DMS 273 (cell line): ENCODE measurements around the gene IFNGR1.

Source experiments
- DNase-seq: peaks from one replicate; lab custom pipeline; 2025; ENCODE audit not compliant: unreplicated experiment; lab: John Stamatoyannopoulos, UW

Gene IFNGR1

GRCh38 chr6:137177611-137178010, 41.6 kb downstream of the IFNGR1 start:
- DNase-seq, result no peak

GRCh38 chr6:137176729-137177128, 42.5 kb downstream of the IFNGR1 start:
- DNase-seq, result no peak

GRCh38 chr6:137175868-137176245, 43.3 kb downstream of the IFNGR1 start:
- no peak for DNase-seq

GRCh38 chr6:137175157-137175867, 43.9 kb downstream of the IFNGR1 start:
- DNase-seq, result no peak

- no peak for DNase-seq
These were observed 45.7 kb downstream of the IFNGR1 start, which contains the start of gene IL22RA2 for GRCh38 chr6:137173501-137173900. IL22RA2 (minus strand) TSS chr6:137173644; CDS start chr6:137161749, 11,895 bp downstream.

GRCh38 chr6:137172734-137173431, 46.3 kb downstream of the IFNGR1 start:
- no peak for DNase-seq

GRCh38 chr6:137171824-137172733, 47.1 kb downstream of the IFNGR1 start:
- DNase-seq, result no peak

GRCh38 chr6:137171053-137171374, 48.2 kb downstream of the IFNGR1 start:
- DNase-seq, result no peak

GRCh38 chr6:137170266-137171052, 48.7 kb downstream of the IFNGR1 start:
- no peak for DNase-seq

- no peak for DNase-seq
These were observed 51.3 kb downstream of the IFNGR1 start for GRCh38 chr6:137167702-137168377.

GRCh38 chr6:137166247-137167098, 52.7 kb downstream of the IFNGR1 start:
- DNase-seq, result no peak

GRCh38 chr6:137165375-137166246, 53.6 kb downstream of the IFNGR1 start:
- DNase-seq, result peak; percentile 21

- no peak for DNase-seq
These were observed 55.4 kb downstream of the IFNGR1 start for GRCh38 chr6:137163732-137164318.

GRCh38 chr6:137162692-137163306, 56.4 kb downstream of the IFNGR1 start:
- no peak for DNase-seq

GRCh38 chr6:137161949-137162348, 57.2 kb downstream of the IFNGR1 start:
- no peak for DNase-seq

- no peak for DNase-seq
These were observed 58.4 kb downstream of the IFNGR1 start for GRCh38 chr6:137160763-137161162.

GRCh38 chr6:137159912-137160311, 59.3 kb downstream of the IFNGR1 start:
- no peak for DNase-seq

GRCh38 chr6:137157601-137158000, 61.6 kb downstream of the IFNGR1 start:
- DNase-seq, result peak; percentile 25
